ENCODE results near the gene METTL23. TPM values are rescaled to one million over a fixed set of nuclear protein-coding genes. Genes with fewer than 3 reads are reported as not detected.
A peak's percentile ranks its signal among the peaks of the same experiment; 100 is the strongest.

The METTL23 gene
- total and polyA plus RNA-seq, 2 donors (not counting 3 experiments of a cell fraction or from before 2014, with no cell fraction given) = 19.5 to 33.4 TPM

- no peaks in the 10 kb centered on the region for H3K9me3 ChIP-seq (replicated peaks; ENCODE audit: control insufficient read depth, insufficient read depth, low read length)
- TF ChIP-seq FOS (IDR thresholded peaks at IDR 0.05; ENCODE audit: borderline replicate concordance, insufficient read depth, low read length) = no peak
- no peak for TF ChIP-seq POLR2A (IDR thresholded peaks at IDR 0.05; ENCODE audit: low read depth, low read length)
- TF ChIP-seq MYC (IDR thresholded peaks at IDR 0.05; ENCODE audit: low read depth, low read length) = no peak
- TF ChIP-seq, protein P1, sequence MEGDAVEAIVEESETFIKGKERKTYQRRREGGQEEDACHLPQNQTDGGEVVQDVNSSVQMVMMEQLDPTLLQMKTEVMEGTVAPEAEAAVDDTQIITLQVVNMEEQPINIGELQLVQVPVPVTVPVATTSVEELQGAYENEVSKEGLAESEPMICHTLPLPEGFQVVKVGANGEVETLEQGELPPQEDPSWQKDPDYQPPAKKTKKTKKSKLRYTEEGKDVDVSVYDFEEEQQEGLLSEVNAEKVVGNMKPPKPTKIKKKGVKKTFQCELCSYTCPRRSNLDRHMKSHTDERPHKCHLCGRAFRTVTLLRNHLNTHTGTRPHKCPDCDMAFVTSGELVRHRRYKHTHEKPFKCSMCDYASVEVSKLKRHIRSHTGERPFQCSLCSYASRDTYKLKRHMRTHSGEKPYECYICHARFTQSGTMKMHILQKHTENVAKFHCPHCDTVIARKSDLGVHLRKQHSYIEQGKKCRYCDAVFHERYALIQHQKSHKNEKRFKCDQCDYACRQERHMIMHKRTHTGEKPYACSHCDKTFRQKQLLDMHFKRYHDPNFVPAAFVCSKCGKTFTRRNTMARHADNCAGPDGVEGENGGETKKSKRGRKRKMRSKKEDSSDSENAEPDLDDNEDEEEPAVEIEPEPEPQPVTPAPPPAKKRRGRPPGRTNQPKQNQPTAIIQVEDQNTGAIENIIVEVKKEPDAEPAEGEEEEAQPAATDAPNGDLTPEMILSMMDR (IDR thresholded peaks at IDR 0.05; ENCODE audit: extremely low read depth in 1 of 2, insufficient read depth in 1 of 2, low read depth in 1 of 2, low read length in 2 of 2) = no peak
- no peak for TF ChIP-seq GATA2 (IDR thresholded peaks at IDR 0.05; ENCODE audit: insufficient read depth, insufficient read length, low read depth, low read length)
- TF ChIP-seq POLR2AphosphoS5 (IDR thresholded peaks at IDR 0.05; ENCODE audit: insufficient read depth, low read depth, low read length) = no peak
- no peak for TF ChIP-seq EZH2 (IDR thresholded peaks at IDR 0.05; ENCODE audit: borderline replicate concordance, low read depth, low read length, severe bottlenecking)
- TF ChIP-seq, protein P2, sequence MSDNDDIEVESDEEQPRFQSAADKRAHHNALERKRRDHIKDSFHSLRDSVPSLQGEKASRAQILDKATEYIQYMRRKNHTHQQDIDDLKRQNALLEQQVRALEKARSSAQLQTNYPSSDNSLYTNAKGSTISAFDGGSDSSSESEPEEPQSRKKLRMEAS (IDR thresholded peaks at IDR 0.05; ENCODE audit: insufficient read depth, insufficient read length) = no peak
- no peak for TF ChIP-seq JUN (IDR thresholded peaks at IDR 0.05; ENCODE audit: borderline replicate concordance, insufficient read depth, insufficient read length, low read depth)
- H3K9ac ChIP-seq (replicated peaks; ENCODE audit: extremely low read depth, insufficient read depth, low read length) = no peak overlapping the region
- peak overlapping the region; percentile 85 for H3K27ac ChIP-seq (ENCODE audit: insufficient read depth, low read depth, low read length)
- intact Hi-C loops (cut with micrococcal nuclease) = no loop called here
- FAIRE-seq (no peak), DNase-seq (ENCODE audit: low read depth, low spot score) (peak; percentile 25)
- H3K79me2 ChIP-seq (ENCODE audit: control insufficient read depth, insufficient read depth, low read length) = peaks cover 56% of the 10 kb centered on the region
- dilution Hi-C loops (cut with MboI; ENCODE audit: extremely low pct_ligation_motif_present, low sequenced_read_pairs) = no loop called here
- H3K27me3 ChIP-seq (ENCODE audit: control insufficient read depth in 2 of 2, insufficient read depth in 2 of 2, low read length in 2 of 2) = no peaks in the 10 kb centered on the region
- H2AFZ ChIP-seq (ENCODE audit: low read depth, low read length) = no peak overlapping the region
- no peaks in the 10 kb centered on the region for H4K20me1 ChIP-seq (replicated peaks; ENCODE audit: control insufficient read depth, extremely low read depth, insufficient read depth, low read length)
- ChIA-PET POLR2A (interaction anchor here (0.6 to 2.2 kb wide), 2 partner anchors 7 to 9 kb away, joined by 3 to 21 read pairs; partner anchors contain the start of genes MFSD11 and SRSF2), CTCF (interaction anchor here (0.6 to 3.2 kb wide), 9 partner anchors 9 to 673 kb away, joined by 3 to 22 read pairs (median 5); partner anchors contain the start of genes MFSD11 and SRSF2)
- no peaks in the 10 kb centered on the region for H3K9me1 ChIP-seq (replicated peaks; ENCODE audit: control insufficient read depth, extremely low read depth, insufficient read depth, low read length)
- peaks cover 7 to 8% of the 10 kb centered on the region in 2 experiments for H3K36me3 ChIP-seq (ENCODE audit: control insufficient read depth in 2 of 2, extremely low read depth in 1 of 2, insufficient read depth in 2 of 2, low read length in 2 of 2)
- peaks cover 20% of the 10 kb centered on the region for H3K4me1 ChIP-seq (ENCODE audit: control insufficient read depth, extremely low read depth, insufficient read depth, low read length)
- peak overlapping the region in 2 of 3 experiments; percentile 72 to 99 for H3K4me3 ChIP-seq (replicated peaks in 1 of 3; ENCODE audit: insufficient read depth in 1 of 3, low read depth in 1 of 3, low read length in 3 of 3)
- peak overlapping the region; percentile 71 for H3K4me2 ChIP-seq (ENCODE audit: insufficient read depth, low read length)
- BruUV-seq (replicated peaks) = no TSS peak
Measured at GRCh38 chr17:76727745-76728456, 1.3 kb downstream of the METTL23 start.

All from endothelial cell of umbilical vein (primary cell).